CD4-positive, alpha-beta memory T cell (primary cell): ENCODE data around the gene RGS7. TPM values are rescaled to one million over a fixed set of nuclear protein-coding genes. Genes with fewer than 3 reads are reported as not detected.
A peak's percentile ranks its signal among the peaks of the same experiment; 100 is the strongest.
"Not testable (repeated sequence)": the region's sequence is repeated elsewhere in the genome, so short reads cannot be mapped to it uniquely, and the experiment has no call there.

Source experiments
- CTCF ChIA-PET: fragments of 350-600 bp; sonication (Branson Sonifier 250); formaldehyde crosslinking; loops from one replicate; lab custom pipeline; 2021; ENCODE audit warnings: inconsistent platforms; ENCODE audit not compliant: partially characterized antibody; lab: Charles Lee
- POLR2A ChIA-PET: fragments of 350-600 bp; sonication (Branson Sonifier 250); formaldehyde crosslinking; loops from one replicate; lab custom pipeline; 2021; ENCODE audit not compliant: partially characterized antibody; lab: Charles Lee
- DNase-seq, 5 donors: peaks; one replicate each; pipeline versions ENCODE4 v3.0.0 to v3.0.0-alpha.2; 2020 to 2022; ENCODE audit warnings: mixed read lengths in 1 of 5
- H3K27ac ChIP-seq: one replicate; pipeline ENCODE4 v1.7.0; 2013; ENCODE audit warnings: low read depth, low read length
- H3K27me3 ChIP-seq: 2 replicates; pipeline ENCODE4 v1.7.0; 2013; ENCODE audit warnings: mild to moderate bottlenecking, low read length, moderate library complexity; ENCODE audit not compliant: insufficient read depth
- H3K36me3 ChIP-seq: 2 replicates; pipeline ENCODE4 v1.7.0; 2013; ENCODE audit warnings: mild to moderate bottlenecking, low read length, moderate library complexity; ENCODE audit not compliant: insufficient read depth
- H3K4me1 ChIP-seq: 2 replicates; pipeline ENCODE4 v1.7.0; 2013; ENCODE audit warnings: mild to moderate bottlenecking, low read length, moderate library complexity; ENCODE audit not compliant: insufficient read depth
- H3K4me3 ChIP-seq, 2 donors: one replicate each; pipeline ENCODE4 v1.7.0; 2013; ENCODE audit warnings: low read length in 2 of 2, mild to moderate bottlenecking in 1 of 2
- H3K9me3 ChIP-seq, 2 donors: one replicate each; pipeline ENCODE4 v1.7.0; 2013; ENCODE audit warnings: low read length in 2 of 2, control low read depth in 1 of 2; ENCODE audit not compliant: control insufficient read depth in 1 of 2
- H3K27ac Mint-ChIP-seq, 7 donors: one replicate each; pipeline ENCODE4 v1.8.0; 2020 to 2021; ENCODE audit warnings: mixed read lengths in 7 of 7, mild to moderate bottlenecking in 6 of 7, inconsistent platforms in 3 of 7, moderate library complexity in 3 of 7
- H3K27me3 Mint-ChIP-seq, 2 donors: one replicate each; pipeline ENCODE4 v1.8.0; 2020 to 2021; ENCODE audit warnings: mixed read lengths in 2 of 2
- H3K36me3 Mint-ChIP-seq, 2 donors: one replicate each; pipeline ENCODE4 v1.8.0; 2020 to 2021; ENCODE audit warnings: mixed read lengths in 2 of 2, inconsistent platforms in 1 of 2, mild to moderate bottlenecking in 1 of 2
- H3K4me1 Mint-ChIP-seq, 4 donors: one replicate each; pipeline ENCODE4 v1.8.0; 2020 to 2021; ENCODE audit warnings: mixed read lengths in 4 of 4, mild to moderate bottlenecking in 1 of 4
- H3K4me3 Mint-ChIP-seq, 8 donors: one replicate each; pipeline ENCODE4 v1.8.0; 2020 to 2021; ENCODE audit warnings: mixed read lengths in 8 of 8, mild to moderate bottlenecking in 7 of 8, moderate library complexity in 6 of 8, inconsistent platforms in 3 of 8
- H3K9me3 Mint-ChIP-seq, 8 donors: one replicate each; pipeline ENCODE4 v1.8.0; 2020 to 2021; ENCODE audit warnings: mixed read lengths in 8 of 8, mild to moderate bottlenecking in 5 of 8, inconsistent platforms in 3 of 8, moderate library complexity in 1 of 8
- intact Hi-C: fragments of 100-400 bp; cut with micrococcal nuclease; formaldehyde crosslinking; loops from one replicate; pipeline ENCODE4 v1.15.1; 2023
- polyA plus RNA-seq, 2 donors: library from polyadenylated mRNA; unstranded; fragments of 300-500 nt; fragmentation: Illumina TruSeq; gene quantifications; one replicate each; pipeline ENCODE4 v1.2.3, GENCODE V29; 2021
- total RNA-seq, 2 experiments: library from RNA; stranded (reverse); gene quantifications; one replicate each; pipeline ENCODE4 v1.2.3, GENCODE V29; 2021

Gene RGS7
- total and polyA plus RNA-seq, 4 experiments from 2014 or later = not detected

- Histone ChIP-seq H3K9me3 (no peaks in the 10 kb centered on the region), H3K4me1 (no peaks in the 10 kb centered on the region), H3K27me3 (no peaks in the 10 kb centered on the region), H3K36me3 (no peaks in the 10 kb centered on the region), H3K4me3 (no peak overlapping the region), H3K27ac (no peak overlapping the region)
- ChIA-PET CTCF (no interaction called here), POLR2A (no interaction called here)
- no peak overlapping the region for H3K4me3 Mint-ChIP-seq
- H3K9me3 Mint-ChIP-seq = peaks cover 2 to 6% (median 4%) of the 10 kb centered on the region in 8 donors
- no peak for DNase-seq
- no peaks in the 10 kb centered on the region for H3K4me1 Mint-ChIP-seq
- intact Hi-C loops = no loop called here
- H3K36me3 Mint-ChIP-seq = no peaks in the 10 kb centered on the region
- H3K27me3 Mint-ChIP-seq = no peaks in the 10 kb centered on the region
- H3K27ac Mint-ChIP-seq = no peak overlapping the region
Measured at GRCh38 chr1:241311056-241311746, 45.8 kb downstream of the RGS7 start.

GRCh38 chr1:241310451-241310850, 46.6 kb downstream of the RGS7 start:
- CTCF ChIA-PET = no interaction called here

GRCh38 chr1:241309651-241310050, 47.4 kb downstream of the RGS7 start:
- Histone ChIP-seq H3K27ac (no peak overlapping the region), H3K4me3 (no peak overlapping the region), H3K9me3 (no peaks in the 10 kb centered on the region), H3K36me3 (no peaks in the 10 kb centered on the region), H3K27me3 (no peaks in the 10 kb centered on the region), H3K4me1 (no peaks in the 10 kb centered on the region)
- Mint-ChIP-seq H3K9me3 (peaks cover 2 to 10% (median 4%) of the 10 kb centered on the region in 8 donors), H3K36me3 (no peaks in the 10 kb centered on the region), H3K4me3 (no peak overlapping the region), H3K27me3 (no peaks in the 10 kb centered on the region), H3K27ac (no peak overlapping the region), H3K4me1 (no peaks in the 10 kb centered on the region)
- DNase-seq = no peak
- ChIA-PET CTCF (no interaction called here), POLR2A (no interaction called here)
- intact Hi-C loops = no loop called here

More at GRCh38 chr1:241310451-241310850, 46.6 kb downstream of the RGS7 start:
- H3K9me3 Mint-ChIP-seq = peaks cover 2 to 6% (median 4%) of the 10 kb centered on the region in 8 donors
- no peaks in the 10 kb centered on the region for H3K36me3 Mint-ChIP-seq
- Histone ChIP-seq H3K36me3 (no peaks in the 10 kb centered on the region), H3K27ac (no peak overlapping the region), H3K27me3 (no peaks in the 10 kb centered on the region), H3K9me3 (no peaks in the 10 kb centered on the region), H3K4me1 (no peaks in the 10 kb centered on the region), H3K4me3 (no peak overlapping the region)
- DNase-seq = no peak
- intact Hi-C loops = no loop called here
- H3K27me3 Mint-ChIP-seq = no peaks in the 10 kb centered on the region
- POLR2A ChIA-PET = no interaction called here
- no peak overlapping the region for H3K4me3 Mint-ChIP-seq
- H3K27ac Mint-ChIP-seq = no peak overlapping the region
- H3K4me1 Mint-ChIP-seq = no peaks in the 10 kb centered on the region

GRCh38 chr1:241308471-241308870, 48.5 kb downstream of the RGS7 start:
- Mint-ChIP-seq H3K9me3 (peaks cover 5 to 17% (median 9%) of the 10 kb centered on the region in 8 donors), H3K4me3 (no peak overlapping the region), H3K4me1 (no peaks in the 10 kb centered on the region), H3K27me3 (no peaks in the 10 kb centered on the region), H3K36me3 (no peaks in the 10 kb centered on the region), H3K27ac (no peak overlapping the region)
- no peak for DNase-seq
- Histone ChIP-seq H3K27ac (no peak overlapping the region), H3K4me1 (no peaks in the 10 kb centered on the region), H3K27me3 (no peaks in the 10 kb centered on the region), H3K9me3 (no peaks in the 10 kb centered on the region), H3K4me3 (no peak overlapping the region), H3K36me3 (no peaks in the 10 kb centered on the region)
- intact Hi-C loops = no loop called here
- POLR2A ChIA-PET = no interaction called here
- CTCF ChIA-PET = no interaction called here

GRCh38 chr1:241308011-241308410, 49.0 kb downstream of the RGS7 start:
- no peak overlapping the region for H3K4me3 Mint-ChIP-seq
- H3K4me1 ChIP-seq = no peaks in the 10 kb centered on the region
- intact Hi-C loops = no loop called here
- H3K9me3 Mint-ChIP-seq = peaks cover 7 to 17% (median 11%) of the 10 kb centered on the region in 8 donors
- no peak overlapping the region for H3K27ac ChIP-seq
- no peaks in the 10 kb centered on the region for H3K27me3 Mint-ChIP-seq
- H3K4me3 ChIP-seq = no peak overlapping the region
- DNase-seq = no peak
- no peaks in the 10 kb centered on the region for H3K27me3 ChIP-seq
- no peaks in the 10 kb centered on the region for H3K36me3 ChIP-seq
- H3K9me3 ChIP-seq = no peaks in the 10 kb centered on the region
- ChIA-PET CTCF (no interaction called here), POLR2A (no interaction called here)
- H3K27ac Mint-ChIP-seq = peak overlapping the region in 1 of 7 donors; percentile 9
- no peaks in the 10 kb centered on the region for H3K4me1 Mint-ChIP-seq
- no peaks in the 10 kb centered on the region for H3K36me3 Mint-ChIP-seq

- no peak overlapping the region for H3K27ac Mint-ChIP-seq
- H3K27ac ChIP-seq = no peak overlapping the region
- DNase-seq = no peak
- no peak overlapping the region for H3K4me3 ChIP-seq
- no peaks in the 10 kb centered on the region for H3K36me3 ChIP-seq
- ChIA-PET POLR2A (no interaction called here), CTCF (no interaction called here)
- H3K9me3 ChIP-seq = no peaks in the 10 kb centered on the region
- H3K4me3 Mint-ChIP-seq = no peak overlapping the region
- H3K36me3 Mint-ChIP-seq = no peaks in the 10 kb centered on the region
- H3K27me3 Mint-ChIP-seq = no peaks in the 10 kb centered on the region
- peaks cover 9 to 21% (median 13%) of the 10 kb centered on the region in 8 donors for H3K9me3 Mint-ChIP-seq
- H3K4me1 Mint-ChIP-seq = no peaks in the 10 kb centered on the region
- intact Hi-C loops = no loop called here
- no peaks in the 10 kb centered on the region for H3K27me3 ChIP-seq
- no peaks in the 10 kb centered on the region for H3K4me1 ChIP-seq
Measured at GRCh38 chr1:241306125-241306790, 50.7 kb downstream of the RGS7 start.

GRCh38 chr1:241302024-241302423, 55.0 kb downstream of the RGS7 start:
- H3K4me1 Mint-ChIP-seq, DNase-seq, H3K27ac ChIP-seq, H3K36me3 ChIP-seq, H3K27ac Mint-ChIP-seq, H3K36me3 Mint-ChIP-seq, CTCF ChIA-PET, H3K27me3 ChIP-seq, H3K27me3 Mint-ChIP-seq, H3K4me3 Mint-ChIP-seq, H3K9me3 ChIP-seq, H3K4me1 ChIP-seq, POLR2A ChIA-PET, H3K4me3 ChIP-seq, intact Hi-C loops: not testable (repeated sequence)
- peaks cover 4 to 25% (median 14%) of the 10 kb centered on the region in 8 donors for H3K9me3 Mint-ChIP-seq
